Pulmonary artery endothelial cell (primary cell): ENCODE data around the gene CYTH1. TPM values are rescaled to one million over a fixed set of nuclear protein-coding genes. Genes with fewer than 3 reads are reported as not detected.

Source experiments
- DNase-seq: peaks from one replicate; pipeline ENCODE4 v3.0.0-alpha.2; 2011; ENCODE audit warnings: low read depth, low spot score
- total RNA-seq: library from RNA; depleted of rRNA; stranded (reverse); fragments of >200 nt; gene quantifications from 2 replicates; pipeline ENCODE4 v1.2.3, GENCODE V29; 2014

Gene CYTH1
- total RNA-seq, 1 donor from 2014 or later = 44.1 TPM

DNA sequence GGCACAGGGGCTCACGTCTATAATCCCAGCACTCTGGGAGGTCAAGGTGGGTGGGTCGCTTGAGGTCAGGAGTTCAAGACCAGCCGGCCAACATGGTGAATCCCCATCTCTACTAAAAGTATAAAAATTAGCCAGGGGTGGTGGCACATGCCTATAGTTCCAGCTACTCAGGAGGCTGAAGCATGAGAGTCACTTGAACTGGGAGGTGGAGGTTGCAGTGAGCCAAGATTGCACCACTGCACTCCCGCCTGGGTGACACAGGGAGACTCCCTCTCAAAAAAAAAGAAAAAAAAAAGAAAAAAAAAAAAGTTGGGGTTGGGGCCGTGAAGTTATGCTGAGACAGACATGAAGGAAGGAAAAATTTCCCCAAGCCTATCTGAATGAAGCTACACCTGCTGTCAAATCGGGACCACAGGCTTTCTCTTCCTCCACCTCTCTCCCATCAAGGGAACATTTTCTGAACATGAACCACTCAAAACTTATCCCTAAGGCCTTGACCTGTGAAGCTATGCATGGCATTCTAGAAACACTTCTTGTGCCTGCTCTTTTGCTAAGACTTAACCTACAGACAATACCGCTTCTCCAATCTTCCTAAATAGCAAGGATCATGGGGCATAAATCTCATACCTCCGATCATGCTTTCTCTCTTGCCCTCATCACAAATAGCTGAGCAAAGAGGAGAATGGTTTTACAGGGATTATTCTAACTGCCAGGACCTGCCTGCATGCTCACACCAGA lies 88.6 kb downstream of the CYTH1 start:
- no peak for DNase-seq

DNA sequence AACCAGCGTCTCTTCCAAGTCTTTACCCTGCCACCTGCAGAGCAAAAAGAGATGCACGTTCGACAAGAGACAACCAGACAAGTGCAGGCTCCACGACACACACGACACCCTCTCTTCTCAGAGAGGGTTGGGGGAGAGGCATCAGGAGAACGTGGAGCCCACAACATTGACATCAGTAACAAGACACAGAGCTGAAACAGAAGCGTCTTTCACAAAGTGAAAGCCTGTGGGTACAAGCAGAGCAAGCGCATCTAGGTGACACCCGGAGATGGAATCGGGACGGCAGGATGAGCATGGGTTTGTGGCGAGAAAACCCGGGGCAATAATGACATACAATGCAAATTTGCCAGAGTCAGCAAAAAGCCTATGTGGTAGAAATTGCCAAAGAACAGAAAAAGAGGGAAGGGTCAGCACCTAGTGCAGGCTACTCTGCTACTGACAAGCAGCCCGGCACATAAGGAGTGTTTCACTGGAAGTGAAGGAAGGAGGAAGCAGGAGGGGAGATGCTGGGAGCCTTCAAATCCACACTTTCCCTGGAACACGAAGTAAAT lies 89.5 kb downstream of the CYTH1 start:
- DNase-seq = no peak

DNA sequence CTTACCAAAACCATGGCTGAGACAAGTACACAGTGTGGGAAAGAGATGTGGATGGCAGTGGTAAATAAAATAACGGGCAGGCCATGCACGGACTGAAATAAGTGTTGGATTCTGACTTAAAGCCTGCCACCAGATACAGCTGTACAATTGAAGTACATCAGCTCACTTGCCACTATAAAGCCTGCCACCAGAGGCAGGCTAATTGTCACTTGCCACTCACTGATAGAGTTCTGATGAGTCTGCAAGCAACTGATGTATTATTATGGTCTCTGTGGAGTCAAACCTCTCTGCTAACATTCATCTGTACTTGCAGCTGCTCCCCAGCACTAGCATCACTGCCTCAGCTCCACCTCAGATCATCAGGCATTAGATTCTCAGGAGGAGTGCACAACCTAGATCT lies 93.0 kb downstream of the CYTH1 start:
- no peak for DNase-seq

DNA sequence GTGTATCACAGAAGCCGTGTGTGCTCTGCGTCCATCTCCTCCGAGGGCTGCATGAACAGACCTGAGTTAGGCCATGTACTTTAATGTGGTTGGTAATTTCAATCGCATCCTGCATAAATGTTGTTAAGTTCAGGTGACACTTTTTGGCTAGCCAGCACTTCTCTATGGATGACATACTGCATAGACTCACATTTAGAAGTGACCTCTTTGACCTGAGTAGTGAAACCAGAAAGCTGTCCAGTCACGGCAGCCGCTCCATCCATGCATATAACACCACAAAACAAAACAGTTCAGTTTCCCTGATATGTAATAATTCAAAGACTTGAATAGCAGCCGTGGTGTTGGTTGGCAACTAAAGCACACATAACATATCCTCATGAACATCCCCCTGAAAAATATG lies 94.1 kb downstream of the CYTH1 start:
- DNase-seq = no peak

DNA sequence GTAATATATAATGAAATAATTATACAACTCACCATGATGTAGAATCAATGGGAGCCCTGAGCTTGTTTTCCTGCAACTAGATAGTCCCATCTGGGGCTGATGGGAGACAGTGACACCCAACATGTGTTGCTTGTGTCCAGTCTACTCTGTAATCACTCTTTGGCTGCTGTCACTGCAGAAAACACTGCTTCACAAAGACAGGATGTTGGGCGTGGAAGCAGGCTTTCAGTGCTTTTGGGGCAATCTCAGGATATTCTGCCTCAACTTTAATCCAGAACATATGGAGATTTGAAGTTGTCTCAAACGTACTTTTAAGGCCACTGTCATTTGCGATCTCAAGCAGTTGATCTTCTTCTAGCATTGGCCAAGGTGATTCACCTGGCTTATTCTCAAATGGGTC lies 94.9 kb downstream of the CYTH1 start:
- DNase-seq = no peak

DNA sequence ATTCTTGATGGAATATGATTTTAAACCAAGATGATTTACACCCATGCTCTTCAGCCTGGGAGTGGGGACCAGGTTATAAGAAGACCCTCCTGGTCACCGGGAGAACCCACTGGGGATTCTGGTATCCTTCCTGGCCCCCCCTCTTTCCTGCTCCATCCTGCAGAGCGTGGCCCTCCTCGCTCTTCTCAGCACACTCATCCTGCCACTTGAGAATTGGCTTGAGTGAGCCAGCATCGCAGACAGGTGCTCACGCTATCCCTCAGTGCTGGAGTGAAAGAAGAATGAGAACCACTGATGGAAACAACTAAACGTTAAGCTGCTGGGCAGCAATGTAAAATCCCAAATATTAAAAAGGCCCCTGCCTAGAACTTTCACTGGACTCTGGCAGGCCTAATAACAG lies 98.0 kb downstream of the CYTH1 start:
- DNase-seq = no peak

DNA sequence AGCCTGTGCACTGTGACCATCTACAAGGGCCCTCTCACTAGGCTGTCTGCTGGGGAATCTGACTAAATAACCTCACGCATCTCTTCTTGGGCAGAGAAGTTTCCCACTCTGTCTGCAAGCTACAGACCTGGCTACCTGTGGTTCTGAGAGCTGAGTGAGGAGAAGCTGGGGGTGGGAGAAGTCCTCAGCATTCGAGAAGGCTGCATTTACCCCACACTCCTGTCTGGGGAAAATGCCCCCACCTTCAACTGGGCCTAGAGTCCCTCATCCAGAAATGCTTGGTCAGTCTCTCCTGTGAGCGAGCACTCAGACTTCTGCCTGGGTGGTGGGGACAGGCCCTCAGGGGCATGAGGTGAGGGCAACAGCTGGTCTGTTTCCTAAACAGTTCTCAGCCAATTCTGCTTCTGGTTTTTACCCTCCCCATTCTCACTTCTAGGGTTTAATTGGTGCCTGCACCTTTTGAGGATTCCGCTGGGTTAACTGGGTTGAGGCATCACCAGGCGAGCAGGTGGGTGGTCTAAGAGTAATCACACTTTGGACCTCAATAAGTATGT lies 98.6 kb downstream of the CYTH1 start:
- DNase-seq = no peak

DNA sequence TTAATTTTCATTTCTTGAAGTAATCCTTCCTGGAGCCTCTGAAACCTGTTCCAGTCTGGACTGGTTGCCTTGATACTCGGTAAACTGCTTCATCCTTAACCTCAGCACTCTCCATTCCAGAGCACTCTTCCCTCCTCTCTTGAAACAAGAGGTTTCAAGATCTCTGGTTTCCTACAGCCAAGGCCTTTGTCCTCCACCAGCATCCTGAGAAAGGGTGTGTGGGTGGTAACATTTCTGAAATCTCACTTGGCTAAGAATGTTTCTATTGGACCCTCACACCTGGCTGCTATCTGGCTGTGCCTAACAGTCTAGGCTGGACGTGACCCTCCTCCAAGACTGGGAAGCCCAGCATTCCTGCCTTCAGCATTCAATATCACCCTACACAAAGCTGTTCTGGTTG lies 99.7 kb downstream of the CYTH1 start:
- no peak for DNase-seq

DNA sequence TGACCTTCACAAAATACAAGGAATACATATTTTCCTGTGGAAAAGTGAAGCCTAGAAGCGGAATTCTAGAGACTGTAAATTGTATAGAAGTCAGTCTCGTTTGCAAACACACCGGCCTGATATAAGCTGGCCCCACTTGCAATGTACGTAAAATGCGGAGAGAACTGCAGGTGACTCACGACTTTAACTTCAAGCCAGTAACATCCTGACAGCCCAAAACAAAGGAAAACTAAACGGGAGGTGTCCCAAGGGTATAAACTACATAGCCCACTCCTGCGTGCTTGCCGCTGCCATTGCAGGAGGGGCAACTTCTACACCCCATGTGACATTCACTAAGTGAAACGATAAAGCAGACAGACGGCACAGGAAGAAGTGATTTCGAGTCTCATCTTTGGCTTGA lies 101.6 kb downstream of the CYTH1 start:
- DNase-seq = no peak

DNA sequence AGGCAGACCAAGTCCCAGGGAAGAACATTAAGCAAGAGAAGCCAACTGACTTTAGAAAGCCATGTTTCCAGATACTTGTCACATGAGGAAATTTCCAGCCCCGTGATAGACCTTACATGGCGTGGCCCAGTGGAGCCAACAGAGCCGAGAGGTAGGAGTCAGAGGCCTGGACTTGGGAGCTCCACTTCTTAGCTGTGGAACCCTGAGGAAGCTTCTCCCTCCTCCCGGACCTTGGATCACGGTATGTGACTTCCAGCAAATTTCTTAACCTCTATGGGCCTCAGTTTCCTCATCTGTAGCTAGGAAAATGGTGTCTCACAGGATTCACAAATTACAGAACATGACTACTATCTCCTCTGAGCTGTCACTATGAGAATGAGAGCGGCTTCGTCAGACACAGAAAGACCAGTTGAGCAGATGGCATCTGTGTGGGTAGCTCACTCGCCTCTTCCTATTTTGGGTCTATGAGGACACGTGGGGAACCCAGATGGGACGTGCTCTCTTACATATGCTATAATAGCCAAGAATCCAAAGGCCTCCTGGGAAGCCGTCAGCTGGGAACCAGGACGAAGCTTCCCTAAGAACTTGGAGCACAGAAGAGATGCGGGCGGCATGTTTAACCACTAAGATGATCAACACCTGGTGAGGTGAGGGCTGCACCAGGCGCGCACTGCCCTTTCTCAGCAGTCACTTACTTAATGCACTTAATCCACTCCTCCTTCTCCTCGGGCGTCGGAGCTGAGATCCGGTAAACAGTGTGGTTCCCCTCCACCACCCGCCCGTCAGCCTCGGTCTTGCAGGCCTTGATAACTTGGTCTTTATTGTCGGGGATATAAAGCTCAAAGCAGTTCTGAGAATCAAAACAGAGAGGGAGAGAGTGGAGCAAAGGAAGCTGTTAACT lies 102.3 kb downstream of the CYTH1 start:
- no peak for DNase-seq

DNA sequence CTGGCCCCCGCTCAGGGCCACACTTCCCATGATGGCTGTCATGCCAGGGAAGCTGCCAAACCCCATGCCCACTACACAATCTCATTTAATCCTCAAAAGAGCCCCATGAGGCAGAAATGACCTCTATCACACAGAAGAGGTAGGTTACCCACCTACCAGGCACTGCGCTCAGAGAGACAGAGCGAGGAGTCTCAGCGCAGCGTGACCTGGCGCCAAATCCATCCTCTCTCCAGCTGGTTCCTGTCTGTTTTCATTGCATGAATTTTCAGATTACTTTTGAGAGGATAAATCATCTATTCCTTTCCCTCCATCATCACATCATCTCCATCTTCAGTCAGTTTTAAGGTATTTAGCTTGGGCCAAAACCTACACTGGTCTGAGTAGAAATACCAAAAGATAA lies 103.4 kb downstream of the CYTH1 start:
- DNase-seq = no peak

DNA sequence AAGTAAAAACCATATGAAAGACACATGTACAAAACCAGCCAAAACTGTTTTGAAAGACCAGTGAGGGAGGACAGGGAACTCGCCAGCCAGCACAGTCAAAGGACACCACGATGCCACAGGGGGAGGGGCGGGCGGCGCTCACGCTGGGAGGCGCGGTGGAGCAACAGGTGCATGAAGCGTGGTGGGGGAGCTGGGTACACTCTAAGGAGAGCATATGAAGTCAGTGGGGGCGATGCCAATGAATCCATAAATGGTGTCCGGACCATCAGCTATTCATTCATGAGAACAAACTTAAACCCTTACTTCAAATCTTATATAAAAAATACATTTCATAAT lies 103.9 kb downstream of the CYTH1 start:
- no peak for DNase-seq

DNA sequence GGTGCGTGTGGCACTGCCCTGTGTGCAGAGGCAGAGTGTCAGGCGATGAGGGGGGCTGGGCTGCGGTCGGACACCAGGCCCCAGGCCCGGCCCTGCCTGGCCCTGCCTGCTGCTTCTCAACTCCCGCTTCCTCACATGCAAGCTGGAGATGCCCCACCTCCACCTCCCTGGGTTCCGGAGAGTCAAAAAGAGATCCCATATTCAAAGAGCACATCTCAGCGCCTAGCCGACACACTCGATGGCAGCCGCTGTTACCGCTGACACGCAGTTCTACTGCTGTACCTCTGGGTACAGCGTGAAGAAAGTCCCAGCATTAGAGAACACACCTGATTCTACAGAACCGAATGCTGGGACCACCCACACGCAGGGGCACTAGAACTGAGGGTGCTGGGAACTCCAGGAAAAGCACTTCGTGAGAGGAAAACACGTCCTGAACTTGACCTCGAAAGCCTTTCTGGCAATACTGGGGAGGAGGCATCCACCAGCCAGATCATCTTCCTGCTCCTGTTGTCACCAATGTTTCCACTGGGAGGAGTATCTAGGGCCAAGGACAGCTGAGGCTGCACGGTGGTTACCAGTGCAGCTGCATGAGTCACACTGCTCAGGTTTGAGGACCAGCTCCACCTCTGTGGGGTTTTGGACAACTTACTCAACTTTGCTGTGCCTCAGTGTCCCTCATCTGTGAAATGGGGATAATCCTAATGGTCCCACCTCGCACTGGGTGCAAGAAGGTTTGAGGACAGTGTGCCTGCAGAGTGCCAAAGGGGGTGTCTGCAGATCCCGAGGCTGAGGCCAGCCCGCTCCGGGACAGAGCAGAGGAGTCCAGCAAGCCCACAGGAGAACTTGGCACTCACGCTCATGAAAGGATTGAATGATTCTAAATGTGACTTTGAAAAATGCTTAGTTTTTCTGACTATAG lies 104.5 kb downstream of the CYTH1 start:
- DNase-seq = no peak

DNA sequence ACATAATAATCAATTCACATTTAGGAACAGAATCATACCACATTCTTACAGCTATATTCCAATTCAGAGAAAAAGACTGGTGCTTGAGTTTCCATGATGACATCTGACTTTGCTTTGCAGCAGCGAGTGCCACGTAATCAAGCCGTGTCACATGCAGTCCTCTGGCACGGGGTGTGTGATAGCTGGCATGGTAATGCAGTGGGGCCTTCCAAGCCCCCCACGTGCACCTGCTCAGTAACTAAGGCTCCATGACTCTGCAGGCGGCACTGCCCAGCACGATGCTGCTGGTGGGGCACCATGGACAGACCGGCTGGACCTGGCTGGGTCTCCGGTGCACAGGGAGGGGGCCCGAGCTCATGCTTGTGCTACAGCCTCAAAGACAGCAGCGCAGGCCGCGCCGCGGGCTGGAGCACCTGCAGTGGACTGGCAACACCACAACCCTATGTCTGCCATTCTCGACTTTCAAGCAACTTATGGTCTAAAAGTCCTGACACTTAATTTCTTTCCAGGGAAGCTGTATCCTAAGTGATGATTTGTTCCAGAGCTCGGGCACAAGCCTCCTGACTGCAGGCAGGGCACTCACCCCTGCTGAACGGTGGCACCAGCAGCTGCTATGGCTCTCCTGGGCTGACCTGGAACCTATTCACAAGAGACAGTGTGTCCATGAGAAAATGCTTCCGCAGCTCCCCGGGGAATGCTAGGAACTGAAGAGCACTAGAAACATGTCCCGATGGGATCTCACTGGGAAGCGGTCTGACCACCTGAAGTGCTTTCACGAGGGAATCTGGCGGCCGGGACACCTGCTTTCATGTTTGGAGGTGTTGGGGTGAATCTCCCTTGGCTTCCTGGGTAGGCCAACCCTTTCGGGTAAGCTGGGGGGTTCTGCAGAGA lies 105.4 kb downstream of the CYTH1 start:
- DNase-seq = no peak

DNA sequence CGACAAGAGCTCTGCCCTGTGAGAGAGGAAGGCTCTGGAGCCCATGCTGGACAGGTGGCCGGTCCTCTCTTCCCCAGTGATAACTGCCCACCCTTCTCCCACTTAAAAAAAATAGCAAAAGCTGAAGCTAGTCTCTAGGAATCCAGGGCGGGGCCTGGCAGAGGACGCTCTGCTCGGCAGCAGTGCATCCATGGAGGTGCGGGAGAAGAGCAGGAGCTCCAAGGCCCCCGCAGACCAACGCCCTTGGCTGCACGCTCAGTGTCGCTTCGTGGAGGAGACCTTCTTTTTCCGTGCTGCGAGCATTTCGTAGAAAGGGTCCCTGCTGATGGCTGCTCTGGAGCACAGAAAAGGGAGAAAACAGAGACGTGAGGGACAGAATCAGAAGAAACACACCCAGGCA lies 106.2 kb downstream of the CYTH1 start:
- no peak for DNase-seq

DNA sequence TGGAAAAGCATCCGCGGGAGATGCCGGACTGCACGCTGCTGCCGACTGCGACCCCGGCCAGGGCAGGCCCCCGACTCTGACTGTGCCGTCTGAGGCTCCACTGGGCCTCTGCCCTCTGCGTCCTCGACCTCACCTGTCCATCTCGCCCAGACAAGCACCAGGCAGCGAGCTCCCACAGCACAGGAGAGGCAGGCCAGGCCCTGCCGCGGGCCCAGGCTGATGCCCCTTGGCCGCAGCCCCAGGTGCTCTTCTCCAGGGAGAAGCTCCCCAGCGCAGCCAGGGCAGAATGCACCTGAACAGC lies 106.8 kb downstream of the CYTH1 start:
- DNase-seq = no peak

DNA sequence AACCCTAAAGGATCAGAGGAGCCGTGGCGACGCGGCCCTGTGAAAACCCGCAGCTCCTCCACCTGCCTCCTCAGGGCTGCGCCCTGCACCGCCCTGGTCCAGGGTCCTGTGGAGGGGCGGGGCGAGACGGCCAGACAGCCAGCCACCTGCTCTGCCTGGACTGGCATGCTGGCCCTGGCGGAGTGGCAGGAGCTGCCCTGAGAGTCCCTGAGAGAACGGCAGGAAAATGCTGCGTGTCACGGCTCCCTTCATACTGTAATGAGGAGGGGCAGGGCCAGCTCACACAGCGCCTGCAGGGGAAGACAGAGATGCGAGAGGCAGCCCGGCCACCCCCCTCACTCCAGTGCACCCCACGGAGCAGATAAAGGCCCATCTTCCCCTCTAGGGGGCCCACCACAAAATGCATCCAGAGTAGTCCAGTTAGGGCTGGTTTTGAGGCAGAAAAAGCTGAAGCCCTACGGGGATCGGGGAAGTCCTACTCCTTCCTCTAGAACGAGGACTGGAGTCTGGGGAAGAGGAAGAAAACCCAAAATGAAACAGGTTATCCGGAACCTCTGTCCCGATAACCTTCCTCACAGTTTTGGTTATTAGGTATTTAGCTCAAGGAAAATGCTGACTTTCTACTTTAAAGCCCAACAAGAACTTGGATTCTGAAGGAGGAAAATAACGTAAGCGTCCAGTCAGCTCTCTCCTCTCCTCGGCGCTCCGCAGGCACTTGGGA lies 107.3 kb downstream of the CYTH1 start:
- no peak for DNase-seq

DNA sequence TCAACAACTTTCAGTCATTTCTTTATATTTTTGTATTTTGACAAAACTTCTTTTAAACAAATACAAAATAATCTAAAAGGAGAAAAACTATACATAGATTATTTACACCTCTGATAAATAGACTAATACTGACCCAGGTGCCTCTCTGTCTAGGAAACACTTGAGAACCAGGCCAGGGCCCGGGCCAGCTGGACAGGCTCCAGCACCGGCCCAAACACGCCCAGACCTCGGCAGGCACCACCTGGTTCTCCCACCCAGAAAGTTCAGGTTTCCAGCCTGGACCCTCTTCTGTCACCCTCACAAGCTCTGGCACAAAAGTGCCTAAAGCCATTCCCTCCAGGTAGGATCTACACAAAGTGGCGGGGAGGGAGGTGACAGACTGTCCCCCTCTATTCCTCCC lies 107.9 kb downstream of the CYTH1 start:
- DNase-seq = no peak

DNA sequence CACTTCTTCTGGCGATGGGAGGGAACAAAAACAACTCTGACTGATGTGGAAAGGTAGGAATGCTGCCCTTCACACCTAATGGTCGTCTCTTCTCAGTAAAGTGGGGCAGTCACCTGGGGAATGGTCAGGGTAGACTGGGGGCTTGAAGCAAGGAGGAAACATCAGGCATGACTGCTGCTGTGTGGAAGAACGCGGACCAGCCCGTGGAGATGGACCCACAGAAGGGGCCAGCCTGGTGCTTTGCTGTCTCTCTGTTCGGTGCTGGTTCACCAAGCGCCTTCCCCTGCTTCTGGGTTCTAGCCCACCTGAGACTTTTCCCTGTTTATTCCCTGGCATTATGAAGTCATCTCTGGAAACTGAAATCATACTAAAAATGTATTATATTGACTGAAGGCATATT lies 108.7 kb downstream of the CYTH1 start:
- no peak for DNase-seq

DNA sequence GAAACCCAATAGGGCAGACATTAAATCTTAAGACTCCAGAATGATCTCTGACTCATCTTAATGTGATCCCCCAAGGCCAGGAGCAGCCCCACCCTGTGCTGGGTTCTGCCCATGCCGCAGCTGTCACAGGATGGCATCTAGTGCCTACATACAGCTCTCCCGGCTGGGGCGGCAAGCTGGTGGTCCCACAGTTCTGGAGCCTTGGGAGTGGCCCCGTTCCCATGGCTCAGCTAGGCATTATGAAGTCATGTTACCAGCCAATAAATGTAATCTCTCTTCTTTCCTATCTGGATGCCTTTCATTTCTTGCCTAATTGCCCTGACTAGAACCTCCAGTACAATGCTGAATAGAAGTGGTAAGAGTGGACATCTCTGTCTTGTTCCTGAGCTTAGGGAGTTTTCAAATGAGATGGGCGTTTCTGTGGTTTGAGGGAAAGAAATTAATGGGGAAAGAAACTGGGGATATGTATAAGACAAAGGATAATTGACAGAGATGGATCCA lies 109.2 kb downstream of the CYTH1 start:
- DNase-seq = no peak
